Measurements from ENCODE around the gene MRTFA.

MRTFA gene

DNA sequence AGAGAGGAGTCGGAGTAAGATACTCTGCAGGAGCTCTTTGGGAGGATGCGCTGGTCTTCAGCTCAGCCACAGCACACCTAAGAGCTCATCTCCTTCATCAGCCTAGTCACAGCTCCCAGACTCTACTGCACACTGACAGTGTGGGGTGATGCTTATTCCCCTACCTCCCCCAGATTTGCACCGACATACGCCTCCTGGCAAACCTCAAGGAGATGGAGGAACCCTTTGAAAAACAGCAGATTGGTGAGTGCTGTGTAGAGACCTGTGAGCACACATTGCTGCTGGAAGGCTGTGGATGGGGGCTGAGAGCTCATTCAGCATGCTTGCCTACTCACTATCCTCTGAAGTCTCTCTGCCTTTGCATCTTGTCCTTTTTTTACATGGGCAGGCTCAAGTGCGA, 275.4 kb downstream of the MRTFA start:
- no peak overlapping the region for H3K4me3 ChIP-seq (ENCODE audit: low read depth in 1 of 2, low read length in 2 of 2)
- no peaks in the 10 kb centered on the region for H3K9me3 ChIP-seq (ENCODE audit: low read length)
- H3K36me3 ChIP-seq (ENCODE audit: insufficient read depth, low read length), result peaks cover 82% of the 10 kb centered on the region
- H3K9ac ChIP-seq (ENCODE audit: low read length), result no peak overlapping the region
- H3K27ac ChIP-seq (ENCODE audit: low read depth, low read length), result no peak overlapping the region
- no peaks in the 10 kb centered on the region for H3K27me3 ChIP-seq (ENCODE audit: control insufficient read depth in 1 of 2, insufficient read depth in 2 of 2, low read length in 2 of 2)
- H3K4me1 ChIP-seq (ENCODE audit: insufficient read depth, low read length), result no peaks in the 10 kb centered on the region

All from muscle layer of colon (tissue), 2 donors.